Testis (tissue), 3 donors: Measurements from ENCODE around the gene RFXAP. TPM values are rescaled to one million over a fixed set of nuclear protein-coding genes. Genes with fewer than 3 reads are reported as not detected.
"Not testable (repeated sequence)": the region's sequence is repeated elsewhere in the genome, so short reads cannot be mapped to it uniquely, and the experiment has no call there.

Source experiments
- DNase-seq: peaks from one replicate; pipeline ENCODE4 v3.0.0-alpha.2; 2019
- H3K27ac ChIP-seq, 2 donors: fragments of 200-600 bp; sonication (generic); one replicate each; pipeline ENCODE4 v1.5.1; 2019
- H3K27me3 ChIP-seq: fragments of 200-600 bp; sonication (generic); one replicate; pipeline ENCODE4 v1.5.1; 2019
- H3K36me3 ChIP-seq: fragments of 200-600 bp; sonication (generic); one replicate; pipeline ENCODE4 v1.5.1; 2017; ENCODE audit warnings: low read depth; ENCODE audit errors: missing control alignments
- H3K4me1 ChIP-seq: fragments of 200-600 bp; sonication (generic); one replicate; pipeline ENCODE4 v1.5.1; 2019
- H3K4me3 ChIP-seq, 2 donors: fragments of 200-600 bp; sonication (generic); one replicate each; pipeline ENCODE4 v1.5.1; 2017 to 2019
- H3K9me3 ChIP-seq: fragments of 200-600 bp; sonication (generic); one replicate; pipeline ENCODE4 v1.5.1; 2017
- POLR2A ChIP-seq: fragments of 450-650 bp; IDR thresholded peaks from one replicate; pipeline ENCODE4 v1.6.1; 2017; ENCODE audit warnings: antibody characterized with exemption, mild to moderate bottlenecking, moderate library complexity
- WGBS, 2 donors: methylation state at CpG; one replicate each; pipeline ENCODE4 v1.1.5; 2018; 5-methylcytosine and 5-hydroxymethylcytosine counted together
- intact Hi-C: fragments of 100-400 bp; cut with DNase I; formaldehyde crosslinking; loops from one replicate; pipeline ENCODE4 v1.15.1; 2023; ENCODE audit warnings: low total_unique reads
- polyA plus RNA-seq: library from polyadenylated mRNA; stranded (reverse); fragments of 350-450 nt; fragmentation: Illumina TruSeq; extraction: RNeasy Lipid Tissue Mini Kit (QIAGEN cat#74804); gene quantifications from one replicate; pipeline ENCODE4 v1.2.3, GENCODE V29; 2014; ENCODE audit warnings: low read depth, low replicate concordance; ENCODE audit not compliant: insufficient read depth
- total RNA-seq, 2 donors: library from RNA; depleted of rRNA; stranded (reverse); fragments of >200 nt; gene quantifications; one replicate each; pipeline ENCODE4 v1.2.3, GENCODE V29; 2016
- TF ChIP-seq, protein P1 (sequence below), 3 experiments: fragments of 450-650 bp in 2 of 3; fragments of 200-600 bp in 1 of 3; sonication (generic) in 1 of 3; IDR thresholded peaks; one replicate each; pipeline ENCODE4 v1.5.1; 2016 to 2019; ENCODE audit warnings: antibody characterized with exemption in 3 of 3, mild to moderate bottlenecking in 2 of 3, moderate library complexity in 1 of 3

RFXAP gene
- total and polyA plus RNA-seq, 3 donors from 2014 or later = 6.6 to 11.1 (median 10.3) TPM

- H3K27ac ChIP-seq = no peak overlapping the region
- 52 to 69% methylated on average over 5 of the region's 5 CpGs for WGBS, 2 donors
- TF ChIP-seq POLR2A = no peak
- TF ChIP-seq, protein P1, sequence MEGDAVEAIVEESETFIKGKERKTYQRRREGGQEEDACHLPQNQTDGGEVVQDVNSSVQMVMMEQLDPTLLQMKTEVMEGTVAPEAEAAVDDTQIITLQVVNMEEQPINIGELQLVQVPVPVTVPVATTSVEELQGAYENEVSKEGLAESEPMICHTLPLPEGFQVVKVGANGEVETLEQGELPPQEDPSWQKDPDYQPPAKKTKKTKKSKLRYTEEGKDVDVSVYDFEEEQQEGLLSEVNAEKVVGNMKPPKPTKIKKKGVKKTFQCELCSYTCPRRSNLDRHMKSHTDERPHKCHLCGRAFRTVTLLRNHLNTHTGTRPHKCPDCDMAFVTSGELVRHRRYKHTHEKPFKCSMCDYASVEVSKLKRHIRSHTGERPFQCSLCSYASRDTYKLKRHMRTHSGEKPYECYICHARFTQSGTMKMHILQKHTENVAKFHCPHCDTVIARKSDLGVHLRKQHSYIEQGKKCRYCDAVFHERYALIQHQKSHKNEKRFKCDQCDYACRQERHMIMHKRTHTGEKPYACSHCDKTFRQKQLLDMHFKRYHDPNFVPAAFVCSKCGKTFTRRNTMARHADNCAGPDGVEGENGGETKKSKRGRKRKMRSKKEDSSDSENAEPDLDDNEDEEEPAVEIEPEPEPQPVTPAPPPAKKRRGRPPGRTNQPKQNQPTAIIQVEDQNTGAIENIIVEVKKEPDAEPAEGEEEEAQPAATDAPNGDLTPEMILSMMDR (IDR thresholded peaks at IDR 0.05) = no peak
- intact Hi-C loops = no loop called here
- H3K36me3 ChIP-seq = no peaks in the 10 kb centered on the region
- no peaks in the 10 kb centered on the region for H3K27me3 ChIP-seq
- no peaks in the 10 kb centered on the region for H3K9me3 ChIP-seq
- H3K4me3 ChIP-seq = no peak overlapping the region
- no peaks in the 10 kb centered on the region for H3K4me1 ChIP-seq
- no peak for DNase-seq
Measured at GRCh38 chr13:36774931-36775330, 44.1 kb upstream of the RFXAP start.

GRCh38 chr13:36776175-36776574 is 42.8 kb upstream of the RFXAP start:
- H3K4me1 ChIP-seq = no peaks in the 10 kb centered on the region
- TF ChIP-seq, protein P1 (IDR thresholded peaks at IDR 0.05) = no peak
- no peak for TF ChIP-seq POLR2A
- no peaks in the 10 kb centered on the region for H3K9me3 ChIP-seq
- intact Hi-C loops = no loop called here
- H3K27ac ChIP-seq = no peak overlapping the region
- H3K27me3 ChIP-seq = no peaks in the 10 kb centered on the region
- H3K36me3 ChIP-seq = no peaks in the 10 kb centered on the region
- H3K4me3 ChIP-seq = no peak overlapping the region
- DNase-seq = no peak

DNA sequence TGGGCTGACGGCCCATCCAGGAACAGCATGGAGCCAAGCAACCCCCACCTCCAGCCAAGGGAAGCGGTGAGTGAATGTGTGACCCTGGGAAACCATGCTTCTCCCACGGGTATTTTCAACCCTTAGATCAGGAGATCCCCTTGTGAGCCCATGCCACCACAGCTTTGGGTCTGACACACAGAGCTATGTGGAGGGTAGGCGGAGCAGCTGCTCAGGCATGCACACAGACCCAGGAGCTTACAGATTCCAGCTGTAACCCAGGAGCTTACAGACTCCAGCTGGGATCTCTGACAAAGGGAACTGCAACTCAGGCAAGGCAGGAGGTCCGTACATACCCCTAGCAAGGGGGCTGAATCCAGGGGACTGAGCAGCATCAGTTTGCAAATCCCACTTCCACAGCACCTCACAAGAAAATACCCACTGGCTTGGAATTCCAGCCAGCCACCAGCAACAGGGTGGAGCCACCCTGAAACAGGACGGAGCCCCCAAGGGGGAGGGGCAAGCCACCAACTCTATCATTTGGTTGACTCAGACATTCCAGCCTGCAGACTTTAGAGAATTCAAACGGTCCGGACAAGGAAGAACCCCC is 40.8 kb upstream of the RFXAP start:
- 18 to 25% methylated on average over 7 to 8 of the region's 8 CpGs for WGBS, 2 donors
- intact Hi-C loops = no loop called here
- no peaks in the 10 kb centered on the region for H3K27me3 ChIP-seq

GRCh38 chr13:36783890-36784289 is 35.1 kb upstream of the RFXAP start:
- TF ChIP-seq, protein P1 (IDR thresholded peaks at IDR 0.05) = no peak
- TF ChIP-seq POLR2A = no peak
- 46 to 73% methylated on average over 3 of the region's 3 CpGs for WGBS, 2 donors
- H3K27ac ChIP-seq = no peak overlapping the region
- no peaks in the 10 kb centered on the region for H3K36me3 ChIP-seq
- H3K4me3 ChIP-seq = no peak overlapping the region
- no peaks in the 10 kb centered on the region for H3K4me1 ChIP-seq
- no peaks in the 10 kb centered on the region for H3K9me3 ChIP-seq
- intact Hi-C loops = no loop called here
- no peaks in the 10 kb centered on the region for H3K27me3 ChIP-seq
- no peak for DNase-seq

More for the DNA sequence above, 40.8 kb upstream of the RFXAP start:
- DNase-seq = no peak
- Histone ChIP-seq H3K4me3 (no peak overlapping the region), H3K36me3 (no peaks in the 10 kb centered on the region), H3K27ac (no peak overlapping the region), H3K9me3 (no peaks in the 10 kb centered on the region), H3K4me1 (no peaks in the 10 kb centered on the region)
- TF ChIP-seq, protein P1 (IDR thresholded peaks at IDR 0.05) = no peak
- TF ChIP-seq POLR2A = no peak

DNA sequence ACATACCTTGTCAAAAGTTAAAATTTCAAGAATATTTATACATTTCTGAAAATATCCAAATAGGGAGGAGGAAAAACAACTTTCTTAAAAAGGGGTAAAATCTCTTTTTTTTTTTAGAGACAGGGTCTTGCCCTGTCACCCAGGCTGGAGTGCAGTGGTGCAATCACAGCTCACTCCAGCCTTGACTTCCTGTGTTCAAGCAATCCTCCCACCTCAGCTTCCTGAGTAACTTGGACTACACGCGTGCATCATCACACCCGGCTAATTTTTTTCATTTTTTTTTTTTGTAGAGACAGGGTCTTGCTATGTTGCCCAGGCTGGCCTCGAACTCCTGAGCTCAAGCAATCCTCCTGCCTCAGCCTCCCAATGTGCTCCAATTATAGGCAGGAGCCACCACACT is 32.8 kb upstream of the RFXAP start:
- H3K27me3 ChIP-seq, H3K36me3 ChIP-seq, H3K27ac ChIP-seq, DNase-seq, H3K4me1 ChIP-seq, H3K4me3 ChIP-seq, intact Hi-C loops, H3K9me3 ChIP-seq: not testable (repeated sequence)
- 80 to 89% methylated on average over 4 of the region's 4 CpGs for WGBS, 2 donors
